Measurements from ENCODE around the gene EFS. TPM values are rescaled to one million over a fixed set of nuclear protein-coding genes. Genes with fewer than 3 reads are reported as not detected.

EFS gene
- total RNA-seq, 6 experiments from 2014 or later = 8.8 to 13.5 (median 12.3) TPM

- Mint-ChIP-seq H3K36me3 (ENCODE audit: low read depth) (no peaks in the 10 kb centered on the region), H3K4me1 (ENCODE audit: low read depth) (no peaks in the 10 kb centered on the region), H3K9me3 (no peaks in the 10 kb centered on the region), H3K27ac (no peak within 1 kb of the TSS), H3K4me3 (no peak within 1 kb of the TSS), H3K27me3 (ENCODE audit: insufficient read depth) (peaks cover 34% of the 10 kb centered on the region)
- no peak for DNase-seq
- TF ChIP-seq CTCF (IDR thresholded peaks at IDR 0.05) = no peak
Measured at GRCh38 chr14:23376482-23377197, 11.7 kb upstream of the EFS start, which contains the start of gene CMTM5. Gene CMTM5 (plus strand): TSS chr14:23377046. CDS start chr14:23377252, 206 bp downstream.

- H3K4me3 Mint-ChIP-seq = no peak overlapping the region
- peaks cover 37% of the 10 kb centered on the region for H3K27me3 Mint-ChIP-seq (ENCODE audit: insufficient read depth)
- H3K36me3 Mint-ChIP-seq (ENCODE audit: low read depth) = no peaks in the 10 kb centered on the region
Measured at GRCh38 chr14:23375527-23376251, 10.7 kb upstream of the EFS start.

GRCh38 chr14:23373041-23373440 lies 8.1 kb upstream of the EFS start:
- no peak for TF ChIP-seq CTCF (IDR thresholded peaks at IDR 0.05)
- no peaks in the 10 kb centered on the region for H3K9me3 Mint-ChIP-seq
- H3K36me3 Mint-ChIP-seq (ENCODE audit: low read depth) = no peaks in the 10 kb centered on the region
- H3K27me3 Mint-ChIP-seq (ENCODE audit: insufficient read depth) = peaks cover 35% of the 10 kb centered on the region
- no peak overlapping the region for H3K4me3 Mint-ChIP-seq
- no peaks in the 10 kb centered on the region for H3K4me1 Mint-ChIP-seq (ENCODE audit: low read depth)
- no peak for DNase-seq
- no peak overlapping the region for H3K27ac Mint-ChIP-seq

More at GRCh38 chr14:23375527-23376251, 10.7 kb upstream of the EFS start:
- Mint-ChIP-seq H3K27ac (no peak overlapping the region), H3K4me1 (ENCODE audit: low read depth) (no peaks in the 10 kb centered on the region), H3K9me3 (no peaks in the 10 kb centered on the region)
- no peak for DNase-seq
- TF ChIP-seq CTCF (IDR thresholded peaks at IDR 0.05) = no peak

GRCh38 chr14:23372509-23372908 lies 7.5 kb upstream of the EFS start, which contains the start of gene IL25:
Gene IL25 (plus strand): TSS chr14:23372809.
- Mint-ChIP-seq H3K27ac (no peak within 1 kb of the TSS), H3K9me3 (no peaks in the 10 kb centered on the region), H3K4me3 (no peak within 1 kb of the TSS), H3K4me1 (ENCODE audit: low read depth) (no peaks in the 10 kb centered on the region), H3K27me3 (ENCODE audit: insufficient read depth) (peaks cover 35% of the 10 kb centered on the region), H3K36me3 (ENCODE audit: low read depth) (no peaks in the 10 kb centered on the region)
- no peak for DNase-seq
- no peak for TF ChIP-seq CTCF (IDR thresholded peaks at IDR 0.05)

- H3K27ac Mint-ChIP-seq = no peak overlapping the region
- H3K36me3 Mint-ChIP-seq (ENCODE audit: low read depth) = no peaks in the 10 kb centered on the region
- TF ChIP-seq CTCF (IDR thresholded peaks at IDR 0.05) = no peak
- no peak overlapping the region for H3K4me3 Mint-ChIP-seq
- no peak for DNase-seq
- H3K9me3 Mint-ChIP-seq = no peaks in the 10 kb centered on the region
- no peaks in the 10 kb centered on the region for H3K4me1 Mint-ChIP-seq (ENCODE audit: low read depth)
- H3K27me3 Mint-ChIP-seq (ENCODE audit: insufficient read depth) = peaks cover 35% of the 10 kb centered on the region
Measured at GRCh38 chr14:23371865-23372264, 6.9 kb upstream of the EFS start.

All from HFFc6 (cell line).